ENCODE data around the gene MYO5C. TPM values are rescaled to one million over a fixed set of nuclear protein-coding genes. Genes with fewer than 3 reads are reported as not detected.

MYO5C gene
- total and polyA plus RNA-seq, 2 of the 4 experiments (the other 2 are of a cell fraction), result under 0.01 to 0.03 TPM

DNA sequence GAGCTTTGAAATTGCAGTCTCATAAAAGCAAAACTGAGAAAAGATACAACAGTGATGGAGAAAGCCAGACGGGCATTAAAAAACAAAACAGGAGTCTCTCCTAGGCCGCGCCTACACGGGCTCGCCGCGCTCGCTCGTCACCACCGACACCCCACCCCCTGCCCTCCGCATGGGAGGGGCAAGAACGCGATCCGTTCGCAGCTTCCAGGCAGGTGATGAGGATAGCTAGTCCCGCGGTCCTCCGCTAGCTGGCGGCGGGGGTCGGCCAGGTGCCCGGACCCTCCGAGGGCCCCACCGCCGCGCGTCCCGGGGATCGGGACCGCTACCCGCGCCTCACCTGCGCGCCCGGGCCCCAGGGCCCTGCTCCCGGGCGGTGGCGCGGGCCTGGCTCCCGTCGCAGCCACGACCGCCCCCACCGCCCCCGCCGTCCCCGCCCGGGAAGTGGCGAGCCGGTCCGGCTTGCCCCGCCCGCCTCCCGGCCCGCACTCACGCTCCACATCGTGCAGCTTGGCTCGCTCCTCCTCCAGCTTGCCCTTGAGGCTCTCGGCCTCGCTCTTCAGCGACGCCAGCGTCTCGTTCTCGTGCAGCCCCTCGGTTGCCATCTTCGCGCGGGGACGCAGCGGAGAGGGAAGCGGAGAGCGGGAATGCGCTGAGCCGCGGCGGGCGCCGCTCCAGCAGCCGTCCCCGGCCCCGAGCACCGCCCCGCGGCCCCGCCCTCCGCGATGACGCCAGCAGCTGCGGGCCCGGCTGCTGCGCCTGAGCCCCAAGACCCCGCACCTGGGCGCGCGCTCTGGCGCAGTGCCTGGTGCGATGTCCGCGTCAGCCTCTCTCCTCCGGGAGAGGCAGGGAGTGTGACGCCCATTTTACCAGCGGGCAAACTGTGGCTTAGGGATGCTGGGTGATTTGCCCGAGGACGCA, 116.1 kb downstream of the MYO5C start (continued):
- TF ChIP-seq RFX5 (IDR thresholded peaks at IDR 0.05; ENCODE audit: low read depth, low read length) (no peak), USF2 (IDR thresholded peaks at IDR 0.05; ENCODE audit: low read depth, low read length) (no peak)

GRCh38 chr15:52178765-52179164, 116.8 kb downstream of the MYO5C start:
- H3K27me3 ChIP-seq (ENCODE audit: control insufficient read depth, insufficient read depth, low read length), result no peaks in the 10 kb centered on the region; the same call in 1 of the 2 replicates
- H4K20me1 ChIP-seq (ENCODE audit: insufficient read depth, low read length), result no peaks in the 10 kb centered on the region
- dilution Hi-C loops (cut with HindIII; ENCODE audit: low sequenced_read_pairs, unreplicated experiment) (no loop called here), intact Hi-C loops (cut with micrococcal nuclease) (no loop called here), in situ Hi-C loops (cut with MboI; ENCODE audit: low sequenced_read_pairs) (no loop called here)
- H2AK9ac ChIP-seq (replicated peaks; ENCODE audit: low read depth, low read length, poor library complexity), result peak overlapping the region; percentile 47
- peak overlapping the region; percentile 38 for H3K27ac ChIP-seq (ENCODE audit: insufficient read depth, low read length)
- peaks cover 2% of the 10 kb centered on the region; the same call in 1 of the 2 replicates for H3K4me1 ChIP-seq (ENCODE audit: control insufficient read depth, insufficient read depth, low read length)
- H3K23ac ChIP-seq (ENCODE audit: low read depth, low read length), result peak overlapping the region; percentile 32
- peak overlapping the region; percentile 64 to 78; a peak in 2 of 4 replicates for H4K8ac ChIP-seq (ENCODE audit: low read depth in 2 of 2, low read length in 2 of 2)
- peaks cover 15 to 32% of the 10 kb centered on the region in 2 experiments; a peak in 3 of 4 replicates for H3K79me1 ChIP-seq (ENCODE audit: low read depth in 1 of 2, low read length in 2 of 2)
- ChIA-PET POLR2A (ENCODE audit: unreplicated experiment) (interaction anchor here (0.9 kb wide), 1 partner anchor 55 kb away, joined by 3 read pairs; no protein-coding TSS in a partner anchor), CTCF (interaction anchor here (0.5 to 1.7 kb wide), 3 partner anchors 29 to 222 kb away, joined by 3 to 4 read pairs (median 3); no protein-coding TSS in a partner anchor)
- 0 out of 2 replicates have a peak overlapping the region, but pooled peaks have one; percentile 2 for H2BK20ac ChIP-seq (ENCODE audit: low read depth, low read length)
- H3K4ac ChIP-seq (ENCODE audit: low read depth, low read length), result peak overlapping the region; percentile 52
- no TSS peak for BruUV-seq (replicated peaks)
- H3K4me2 ChIP-seq (ENCODE audit: low read depth, low read length), result peak overlapping the region; percentile 80
- H3K56ac ChIP-seq (ENCODE audit: extremely low read depth, insufficient read depth, low read length), result peak overlapping the region; percentile 76
- no peaks in the 10 kb centered on the region for H3K9me1 ChIP-seq (ENCODE audit: insufficient read depth, low read length)
- H4K5ac ChIP-seq (ENCODE audit: low read depth, low read length), result peak overlapping the region; percentile 69
- peak overlapping the region; percentile 86 for H2AFZ ChIP-seq (replicated peaks; ENCODE audit: low read length, poor library complexity)
- H3K36me3 ChIP-seq (ENCODE audit: control insufficient read depth, insufficient read depth, low read length), result no peaks in the 10 kb centered on the region
- no peak overlapping the region for H2BK5ac ChIP-seq (ENCODE audit: low read depth, low read length, poor library complexity, severe bottlenecking)
- H2BK120ac ChIP-seq (ENCODE audit: low read depth, low read length), result peak overlapping the region; percentile 9; the same call in 1 of the 2 replicates
- WGBS, 2 experiments (ENCODE audit: extremely low coverage in 2 of 2, insufficient read length in 1 of 2), result no CpG with 5 or more reads among the region's 10 CpGs
- peak overlapping the region; percentile 46; the same call in 1 of the 2 replicates for H3K18ac ChIP-seq (ENCODE audit: low read depth, low read length)
- H3K9me3 ChIP-seq (ENCODE audit: control insufficient read depth, insufficient read depth, low read length), result no peaks in the 10 kb centered on the region
- ATAC-seq (ENCODE audit: low read depth), result no peak
- 0 out of 2 replicates have a peak overlapping the region, but pooled peaks have one; percentile 4 for H4K91ac ChIP-seq (ENCODE audit: insufficient read depth, low read depth, low read length)
- DNase-seq, result no peak
- H3K9ac ChIP-seq (ENCODE audit: low read depth, low read length), result peak overlapping the region; percentile 82
- H2BK15ac ChIP-seq (ENCODE audit: low read depth, low read length), result no peak overlapping the region; the same call in 2 of the 3 replicates
- H3K4me3 ChIP-seq (ENCODE audit: insufficient read depth, low read depth, low read length), result peak overlapping the region; percentile 97
- H2AK5ac ChIP-seq (ENCODE audit: low read depth, low read length), result 0 out of 2 replicates have a peak overlapping the region, but pooled peaks have one; percentile 5
- peak overlapping the region; percentile 53 for H3K14ac ChIP-seq (replicated peaks; ENCODE audit: low read depth, low read length)
- no peak for TF ChIP-seq CEBPB (IDR thresholded peaks at IDR 0.05; ENCODE audit: low read depth, low read length)
- no peak for TF ChIP-seq RFX5 (IDR thresholded peaks at IDR 0.05; ENCODE audit: low read depth, low read length)
- TF ChIP-seq BHLHE40 (IDR thresholded peaks at IDR 0.05; ENCODE audit: low read depth, low read length), result no peak
- TF ChIP-seq RAD21 (IDR thresholded peaks at IDR 0.05; ENCODE audit: low read length), result no peak
- TF ChIP-seq USF2 (IDR thresholded peaks at IDR 0.05; ENCODE audit: low read depth, low read length), result no peak
- no peak for TF ChIP-seq ELK1 (IDR thresholded peaks at IDR 0.05; ENCODE audit: borderline replicate concordance, low read depth, low read length)
- no peak for TF ChIP-seq SMC3 (IDR thresholded peaks at IDR 0.05; ENCODE audit: low read depth, low read length)
- TF ChIP-seq POLR2A (IDR thresholded peaks at IDR 0.05; ENCODE audit: low read depth, low read length), result no peak
